GM19025 (cell line): ENCODE data around the gene PRSS33.

Experiments
- ATAC-seq: cut with Tn5 transposase; IDR thresholded peaks from one replicate; pipeline ENCODE4 v1.9.1; 2021; ENCODE audit warnings: mild to moderate bottlenecking, low read depth, moderate library complexity; ENCODE audit not compliant: unreplicated experiment

The PRSS33 gene

GRCh38 chr16:2766430-2767139 lies 20.8 kb downstream of the PRSS33 start:
- ATAC-seq, result no peak

GRCh38 chr16:2765462-2766404 lies 21.6 kb downstream of the PRSS33 start:
- no peak for ATAC-seq

- ATAC-seq, result no peak
These were observed 22.6 kb downstream of the PRSS33 start for GRCh38 chr16:2764718-2765117.

- no peak for ATAC-seq
These were observed 24.2 kb downstream of the PRSS33 start for GRCh38 chr16:2763173-2763572.

- ATAC-seq, result no peak
These were observed 24.6 kb downstream of the PRSS33 start for GRCh38 chr16:2762711-2763110.

GRCh38 chr16:2761886-2762583 lies 25.3 kb downstream of the PRSS33 start:
- ATAC-seq, result no peak

GRCh38 chr16:2761472-2761871 lies 25.9 kb downstream of the PRSS33 start:
- ATAC-seq, result no peak

GRCh38 chr16:2757344-2757743 lies 30.0 kb downstream of the PRSS33 start:
- no peak for ATAC-seq

- ATAC-seq, result no peak
These were observed 30.9 kb downstream of the PRSS33 start for GRCh38 chr16:2756288-2757015.

GRCh38 chr16:2755158-2755557 lies 32.2 kb downstream of the PRSS33 start:
- ATAC-seq, result no peak

GRCh38 chr16:2753733-2754020 lies 33.7 kb downstream of the PRSS33 start:
- no peak for ATAC-seq

- ATAC-seq, result peak; percentile 37
These were observed 34.3 kb downstream of the PRSS33 start for GRCh38 chr16:2752850-2753732.

- ATAC-seq, result peak; percentile 72
These were observed 35.1 kb downstream of the PRSS33 start, which contains the start of gene SRRM2 for GRCh38 chr16:2752035-2752849. TSS of gene SRRM2 (plus strand) at chr16:2752638. CDS start at chr16:2756365, 3,727 bp downstream.

- peak; percentile 25 for ATAC-seq
These were observed 35.8 kb downstream of the PRSS33 start for GRCh38 chr16:2751577-2752034.

- no peak for ATAC-seq
These were observed 37.4 kb downstream of the PRSS33 start for GRCh38 chr16:2749936-2750335.

GRCh38 chr16:2749476-2749875 lies 37.9 kb downstream of the PRSS33 start:
- no peak for ATAC-seq

GRCh38 chr16:2748757-2749455 lies 38.5 kb downstream of the PRSS33 start:
- ATAC-seq, result no peak

GRCh38 chr16:2745961-2746360 lies 41.4 kb downstream of the PRSS33 start:
- no peak for ATAC-seq
